HepG2 (cell line): ENCODE data around the gene PRR12. TPM values are rescaled to one million over a fixed set of nuclear protein-coding genes. Genes with fewer than 3 reads are reported as not detected.
A peak's percentile ranks its signal among the peaks of the same experiment; 100 is the strongest.

ENCODE experiments used
- FIP1L1 ChIP-seq: fragments of 200-400 bp; formaldehyde crosslinking; IDR thresholded peaks from 2 replicates; pipeline ENCODE4 v1.6.1; 2018; ENCODE audit warnings: low read depth, mild to moderate bottlenecking, low read length, moderate library complexity, borderline replicate concordance; ENCODE audit not compliant: insufficient read depth
- HMG20A ChIP-seq: IDR thresholded peaks from 2 replicates; pipeline ENCODE4 v1.6.1; 2016; ENCODE audit warnings: borderline replicate concordance
- KDM1A ChIP-seq: IDR thresholded peaks from 2 replicates; pipeline ENCODE4 v1.6.1; 2016; ENCODE audit warnings: missing compliant biosample characterization
- KDM3A ChIP-seq: IDR thresholded peaks from 2 replicates; pipeline ENCODE4 v1.6.1; 2018; ENCODE audit warnings: low read depth, missing compliant biosample characterization
- KLF9 ChIP-seq: IDR thresholded peaks from 2 replicates; pipeline ENCODE4 v1.6.1; 2016; ENCODE audit warnings: low read depth
- NR1H2 ChIP-seq: sonication (generic); formaldehyde crosslinking; IDR thresholded peaks from 2 replicates; pipeline ENCODE4 v1.8.1; 2022; ENCODE audit warnings: low read depth, missing genetic modification reagents, borderline replicate concordance
- REXO4 ChIP-seq: sonication (generic); formaldehyde crosslinking; IDR thresholded peaks from 2 replicates; pipeline ENCODE4 v1.8.0; 2022; ENCODE audit warnings: missing genetic modification reagents, mild to moderate bottlenecking, borderline replicate concordance
- SAFB2 ChIP-seq: sonication (generic); formaldehyde crosslinking; IDR thresholded peaks from 2 replicates; pipeline ENCODE4 v1.5.1; 2020; ENCODE audit warnings: missing genetic modification reagents, low read depth, mild to moderate bottlenecking, borderline replicate concordance
- SIN3B ChIP-seq: fragments of 150-350 bp; IDR thresholded peaks from 2 replicates; pipeline ENCODE4 v1.6.1; 2014; ENCODE audit warnings: low read length
- SMAD1 ChIP-seq: sonication (generic); formaldehyde crosslinking; IDR thresholded peaks from 2 replicates; pipeline ENCODE4 v1.4.0; 2020; ENCODE audit warnings: missing genetic modification reagents, low read depth, mild to moderate bottlenecking, borderline replicate concordance
- SNAI1 ChIP-seq: sonication (generic); formaldehyde crosslinking; IDR thresholded peaks from 2 replicates; pipeline ENCODE4 v1.5.0; 2020; ENCODE audit warnings: mild to moderate bottlenecking, missing genetic modification reagents, borderline replicate concordance
- SOX6 ChIP-seq, 2 experiments: fragments of 450-650 bp in 1 of 2; sonication (generic) in 1 of 2; formaldehyde crosslinking in 1 of 2; IDR thresholded peaks; 2 replicates each; pipeline versions ENCODE4 v1.4.0 to v1.6.1; 2017 to 2020; ENCODE audit warnings: antibody characterized with exemption in 1 of 2, mild to moderate bottlenecking in 1 of 2, missing genetic modification reagents in 1 of 2
- THAP11 ChIP-seq: IDR thresholded peaks from 2 replicates; pipeline ENCODE4 v1.6.1; 2016; ENCODE audit warnings: missing biosample characterization, missing genetic modification reagents
- ZEB1 ChIP-seq: IDR thresholded peaks from 2 replicates; pipeline ENCODE4 v1.6.1; 2012; ENCODE audit warnings: mild to moderate bottlenecking, low read depth, inconsistent platforms; ENCODE audit not compliant: insufficient replicate concordance
- ZNF253 ChIP-seq: sonication (generic); formaldehyde crosslinking; IDR thresholded peaks from 2 replicates; pipeline ENCODE4 v1.8.0; 2022; ENCODE audit warnings: mild to moderate bottlenecking, missing genetic modification reagents, borderline replicate concordance
- ZNF44 ChIP-seq: sonication (generic); formaldehyde crosslinking; IDR thresholded peaks from 2 replicates; pipeline ENCODE4 v1.5.1; 2020; ENCODE audit warnings: mild to moderate bottlenecking, missing genetic modification reagents
- ZNF607 ChIP-seq: sonication (generic); formaldehyde crosslinking; IDR thresholded peaks from 2 replicates; pipeline ENCODE4 v1.5.1; 2020; ENCODE audit warnings: missing genetic modification reagents, mild to moderate bottlenecking, borderline replicate concordance
- ZNF615 ChIP-seq: sonication (generic); formaldehyde crosslinking; IDR thresholded peaks from 2 replicates; pipeline ENCODE4 v1.5.0; 2020; ENCODE audit warnings: mild to moderate bottlenecking, missing genetic modification reagents, borderline replicate concordance
- ZNF619 ChIP-seq: sonication (generic); formaldehyde crosslinking; IDR thresholded peaks from 2 replicates; pipeline ENCODE4 v1.4.0; 2020; ENCODE audit warnings: mild to moderate bottlenecking, missing genetic modification reagents
- ZNF724P ChIP-seq: sonication (generic); formaldehyde crosslinking; IDR thresholded peaks from 2 replicates; pipeline ENCODE4 v1.8.0; 2022; ENCODE audit warnings: missing genetic modification reagents, borderline replicate concordance
- ZNF839 ChIP-seq: sonication (generic); formaldehyde crosslinking; IDR thresholded peaks from 2 replicates; pipeline ENCODE4 v1.4.0; 2020; ENCODE audit warnings: missing genetic modification reagents, mild to moderate bottlenecking, borderline replicate concordance
- ZSCAN20 ChIP-seq: sonication (generic); formaldehyde crosslinking; IDR thresholded peaks from 2 replicates; pipeline ENCODE4 v1.4.0; 2020; ENCODE audit warnings: missing genetic modification reagents, mild to moderate bottlenecking, borderline replicate concordance
- polyA plus RNA-seq, 8 experiments: library from polyadenylated mRNA; depleted of rRNA in 3 of 8; stranded (reverse) in 7 of 8; unstranded in 1 of 8; fragments of >200 nt; fragmentation: Illumina TruSeq in 4 of 8; extraction: Trizol in 4 of 8; gene quantifications; 2 replicates each; pipeline versions ENCODE4 v1.2.1 to v1.2.3, GENCODE V29; 2011 to 2016; ENCODE audit warnings: low read depth in 4 of 8, missing spikeins in 1 of 8, mixed read lengths in 1 of 8; ENCODE audit not compliant: insufficient read depth in 1 of 8
- total RNA-seq, 5 experiments: library from RNA; depleted of rRNA; stranded (reverse); fragments of >200 nt; fragmentation: Illumina TruSeq; extraction: Trizol; gene quantifications; 2 replicates each; pipeline ENCODE4 v1.2.3, GENCODE V29; 2016; ENCODE audit warnings: low read depth in 1 of 5
- TF ChIP-seq, protein P1 (sequence below): IDR thresholded peaks from 2 replicates; pipeline ENCODE4 v1.6.1; 2016; ENCODE audit warnings: low read depth, control low read depth
- TF ChIP-seq, protein P2 (sequence below): sonication (generic); formaldehyde crosslinking; IDR thresholded peaks from 2 replicates; pipeline ENCODE4 v1.4.0; 2020; ENCODE audit warnings: mild to moderate bottlenecking, missing genetic modification reagents
- TF ChIP-seq, protein P3 (sequence below): sonication (generic); formaldehyde crosslinking; IDR thresholded peaks from 2 replicates; pipeline ENCODE4 v1.5.0; 2020; ENCODE audit warnings: missing genetic modification reagents
- TF ChIP-seq, protein P4 (sequence below): sonication (generic); formaldehyde crosslinking; IDR thresholded peaks from 2 replicates; pipeline ENCODE4 v1.4.0; 2020; ENCODE audit warnings: missing genetic modification reagents

The PRR12 gene
- total and polyA plus RNA-seq, 2 of the 13 experiments (the other 11 are each of a cell fraction or from before 2014, with no cell fraction given) = 0.62 to 1.5 TPM

DNA sequence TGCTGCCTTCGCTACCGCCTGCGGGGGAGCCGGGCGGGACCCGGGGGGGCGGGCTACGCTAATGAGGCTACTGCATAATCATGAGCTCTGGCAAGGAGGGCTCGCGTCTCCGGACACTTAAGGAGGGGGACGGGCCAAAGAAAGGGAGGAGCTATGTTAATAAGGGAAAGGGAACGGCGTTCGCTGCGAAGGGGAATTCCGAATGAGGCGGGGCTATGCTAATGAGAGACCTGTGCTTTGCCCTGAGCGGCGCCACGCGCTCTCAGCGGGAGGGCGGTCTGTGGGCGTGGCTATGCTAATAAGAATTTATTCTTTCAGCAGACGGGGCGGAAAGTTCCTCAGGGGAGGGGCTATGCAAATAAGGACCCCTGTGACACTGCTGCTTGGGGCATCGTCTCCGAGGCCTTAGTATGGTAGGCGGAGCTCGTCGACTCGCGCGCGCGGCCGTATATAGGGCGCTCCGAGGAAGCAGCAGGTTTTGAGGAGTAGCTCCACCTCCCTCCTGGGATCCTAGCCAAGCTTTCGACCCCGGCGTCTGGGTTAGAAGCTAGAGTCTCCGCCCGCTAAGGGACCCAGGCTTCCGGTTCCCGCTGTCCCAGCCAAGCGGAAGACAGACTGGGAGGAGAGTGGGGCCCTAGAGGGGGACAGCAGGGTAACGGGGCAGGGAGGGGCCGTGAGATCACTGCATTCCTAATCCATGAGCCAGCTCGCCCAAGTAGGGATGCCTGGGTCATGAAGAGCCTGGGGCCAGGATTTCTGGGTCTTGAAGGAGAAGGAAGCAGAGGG, 49.3 kb downstream of the PRR12 start, which contains the start of gene RRAS (continued):
- TF ChIP-seq SAFB2 (CRISPR knock-in tag) (no peak), ZNF839 (CRISPR knock-in tag) (no peak), THAP11 (CRISPR knock-in tag) (peak; percentile 96), SMAD1 (CRISPR knock-in tag) (0 out of 2 replicates have a peak, but pooled peaks have one; percentile 37), SOX6 (IDR thresholded peaks at IDR 0.05) (no peak), SOX6 (CRISPR knock-in tag; IDR thresholded peaks at IDR 0.05) (peak; percentile 47), ZNF619 (CRISPR knock-in tag) (no peak), HMG20A (peak; percentile 21; the same call in 1 of the 2 replicates), ZNF724P (CRISPR knock-in tag) (no peak), KDM3A (peak; percentile 50; the same call in 1 of the 2 replicates), ZEB1 (peak; percentile 63), NR1H2 (CRISPR knock-in tag) (no peak), FIP1L1 (0 out of 2 replicates have a peak, but pooled peaks have one; percentile 24), KLF9 (no peak), SNAI1 (no peak), KDM1A (0 out of 2 replicates have a peak, but pooled peaks have one; percentile 21), ZNF607 (CRISPR knock-in tag) (peak; percentile 83; the same call in 1 of the 2 replicates), ZNF44 (CRISPR knock-in tag) (no peak), REXO4 (CRISPR knock-in tag) (no peak), ZNF253 (CRISPR knock-in tag) (no peak), ZNF615 (no peak), ZSCAN20 (no peak), SIN3B (peak; percentile 23; the same call in 1 of the 2 replicates)
- TF ChIP-seq, protein P1, sequence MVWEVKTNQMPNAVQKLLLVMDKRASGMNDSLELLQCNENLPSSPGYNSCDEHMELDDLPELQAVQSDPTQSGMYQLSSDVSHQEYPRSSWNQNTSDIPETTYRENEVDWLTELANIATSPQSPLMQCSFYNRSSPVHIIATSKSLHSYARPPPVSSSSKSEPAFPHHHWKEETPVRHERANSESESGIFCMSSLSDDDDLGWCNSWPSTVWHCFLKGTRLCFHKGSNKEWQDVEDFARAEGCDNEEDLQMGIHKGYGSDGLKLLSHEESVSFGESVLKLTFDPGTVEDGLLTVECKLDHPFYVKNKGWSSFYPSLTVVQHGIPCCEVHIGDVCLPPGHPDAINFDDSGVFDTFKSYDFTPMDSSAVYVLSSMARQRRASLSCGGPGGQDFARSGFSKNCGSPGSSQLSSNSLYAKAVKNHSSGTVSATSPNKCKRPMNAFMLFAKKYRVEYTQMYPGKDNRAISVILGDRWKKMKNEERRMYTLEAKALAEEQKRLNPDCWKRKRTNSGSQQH (CRISPR knock-in tag) = no peak
- TF ChIP-seq, protein P2, sequence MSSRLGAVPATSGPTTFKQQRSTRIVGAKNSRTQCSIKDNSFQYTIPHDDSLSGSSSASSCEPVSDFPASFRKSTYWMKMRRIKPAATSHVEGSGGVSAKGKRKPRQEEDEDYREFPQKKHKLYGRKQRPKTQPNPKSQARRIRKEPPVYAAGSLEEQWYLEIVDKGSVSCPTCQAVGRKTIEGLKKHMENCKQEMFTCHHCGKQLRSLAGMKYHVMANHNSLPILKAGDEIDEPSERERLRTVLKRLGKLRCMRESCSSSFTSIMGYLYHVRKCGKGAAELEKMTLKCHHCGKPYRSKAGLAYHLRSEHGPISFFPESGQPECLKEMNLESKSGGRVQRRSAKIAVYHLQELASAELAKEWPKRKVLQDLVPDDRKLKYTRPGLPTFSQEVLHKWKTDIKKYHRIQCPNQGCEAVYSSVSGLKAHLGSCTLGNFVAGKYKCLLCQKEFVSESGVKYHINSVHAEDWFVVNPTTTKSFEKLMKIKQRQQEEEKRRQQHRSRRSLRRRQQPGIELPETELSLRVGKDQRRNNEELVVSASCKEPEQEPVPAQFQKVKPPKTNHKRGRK (CRISPR knock-in tag) = no peak
- TF ChIP-seq, protein P3, sequence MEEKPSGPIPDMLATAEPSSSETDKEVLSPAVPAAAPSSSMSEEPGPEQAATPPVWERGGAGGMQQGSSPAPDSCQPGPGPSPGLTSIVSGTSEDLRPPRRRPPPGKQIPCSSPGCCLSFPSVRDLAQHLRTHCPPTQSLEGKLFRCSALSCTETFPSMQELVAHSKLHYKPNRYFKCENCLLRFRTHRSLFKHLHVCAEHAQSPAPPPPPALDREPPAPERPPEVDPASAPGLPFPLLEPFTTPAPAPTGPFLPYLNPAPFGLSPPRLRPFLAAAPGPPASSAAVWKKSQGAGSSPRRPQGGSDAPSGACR (CRISPR knock-in tag) = no peak
- TF ChIP-seq, protein P4, sequence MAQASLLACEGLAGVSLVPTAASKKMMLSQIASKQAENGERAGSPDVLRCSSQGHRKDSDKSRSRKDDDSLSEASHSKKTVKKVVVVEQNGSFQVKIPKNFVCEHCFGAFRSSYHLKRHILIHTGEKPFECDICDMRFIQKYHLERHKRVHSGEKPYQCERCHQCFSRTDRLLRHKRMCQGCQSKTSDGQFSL = no peak
